VCaP (cell line): ENCODE measurements around the gene HES5.

Experiments
- H3K27ac ChIP-seq: fragments of 450-650 bp; 2 replicates; pipeline ENCODE4 v1.5.1; 2017
- TF ChIP-seq, protein P1 (sequence below): fragments of 450-650 bp; conservative IDR thresholded peaks from 2 replicates; pipeline ENCODE4 v1.5.1; 2017; ENCODE audit warnings: mild to moderate bottlenecking, moderate library complexity

The HES5 gene

DNA sequence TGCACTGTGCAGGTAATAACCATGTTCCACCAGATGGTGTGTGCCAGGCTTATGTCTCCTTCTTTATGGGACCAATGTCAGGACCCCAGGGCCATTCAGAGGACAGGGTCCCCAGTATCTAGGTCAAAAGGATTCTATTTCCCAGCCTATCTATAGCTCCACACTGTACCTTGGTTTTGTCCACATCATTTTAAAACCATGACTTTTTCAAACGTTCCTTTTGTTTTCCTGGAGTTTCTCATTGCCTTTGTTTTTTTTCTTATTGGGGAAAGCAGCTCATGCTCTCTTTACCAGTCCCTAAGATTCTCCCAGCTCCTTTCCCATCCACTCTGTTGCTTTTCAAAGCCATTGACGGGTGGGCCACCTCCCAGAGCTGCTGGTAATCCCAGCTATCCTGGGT lies 41.4 kb downstream of the HES5 start:
- H3K27ac ChIP-seq, result no peak overlapping the region
- TF ChIP-seq, protein P1, sequence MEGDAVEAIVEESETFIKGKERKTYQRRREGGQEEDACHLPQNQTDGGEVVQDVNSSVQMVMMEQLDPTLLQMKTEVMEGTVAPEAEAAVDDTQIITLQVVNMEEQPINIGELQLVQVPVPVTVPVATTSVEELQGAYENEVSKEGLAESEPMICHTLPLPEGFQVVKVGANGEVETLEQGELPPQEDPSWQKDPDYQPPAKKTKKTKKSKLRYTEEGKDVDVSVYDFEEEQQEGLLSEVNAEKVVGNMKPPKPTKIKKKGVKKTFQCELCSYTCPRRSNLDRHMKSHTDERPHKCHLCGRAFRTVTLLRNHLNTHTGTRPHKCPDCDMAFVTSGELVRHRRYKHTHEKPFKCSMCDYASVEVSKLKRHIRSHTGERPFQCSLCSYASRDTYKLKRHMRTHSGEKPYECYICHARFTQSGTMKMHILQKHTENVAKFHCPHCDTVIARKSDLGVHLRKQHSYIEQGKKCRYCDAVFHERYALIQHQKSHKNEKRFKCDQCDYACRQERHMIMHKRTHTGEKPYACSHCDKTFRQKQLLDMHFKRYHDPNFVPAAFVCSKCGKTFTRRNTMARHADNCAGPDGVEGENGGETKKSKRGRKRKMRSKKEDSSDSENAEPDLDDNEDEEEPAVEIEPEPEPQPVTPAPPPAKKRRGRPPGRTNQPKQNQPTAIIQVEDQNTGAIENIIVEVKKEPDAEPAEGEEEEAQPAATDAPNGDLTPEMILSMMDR, result no peak

DNA sequence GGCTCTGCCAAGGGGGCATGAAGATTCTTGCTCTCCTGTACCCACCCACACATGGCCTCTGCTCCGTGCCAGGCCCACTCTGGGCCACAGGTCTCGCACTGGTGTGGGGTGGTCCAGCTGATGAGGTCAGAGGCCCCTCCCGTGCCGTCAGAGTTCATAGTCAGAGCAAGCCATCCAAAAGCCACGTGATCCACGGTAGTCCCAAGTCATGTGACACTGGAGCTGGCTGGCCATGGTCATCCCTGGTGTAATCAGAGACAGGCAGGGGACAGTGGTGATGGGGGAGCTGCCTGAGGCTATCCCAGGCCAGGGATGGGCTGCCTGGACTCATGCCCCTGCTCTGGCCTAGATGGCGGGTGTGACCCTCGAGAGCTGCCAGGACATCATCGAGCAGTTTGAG lies 43.5 kb downstream of the HES5 start:
- TF ChIP-seq, protein P1, result no peak

DNA sequence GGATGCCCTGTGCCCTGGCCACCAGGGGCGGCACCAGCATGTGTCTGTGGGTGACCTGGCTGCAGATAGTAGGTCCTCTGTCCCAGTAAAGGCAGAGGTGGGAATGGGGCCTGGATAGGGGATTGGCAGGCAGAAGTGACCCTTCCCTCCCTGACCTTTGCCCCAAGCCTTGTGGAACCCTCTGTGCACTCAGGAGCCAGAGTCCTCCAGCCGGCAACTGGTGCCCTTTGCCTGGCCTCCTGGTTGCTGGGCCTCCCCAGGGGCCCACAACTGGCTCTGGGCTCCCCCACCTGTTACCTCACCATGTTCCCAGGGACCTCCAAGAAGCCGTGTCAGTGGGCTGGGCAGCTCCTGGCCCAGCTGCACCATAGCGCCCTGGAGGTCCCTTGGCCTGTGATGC lies 44.0 kb downstream of the HES5 start:
- TF ChIP-seq, protein P1, result no peak
- no peak overlapping the region for H3K27ac ChIP-seq

More for the DNA sequence above, 43.5 kb downstream of the HES5 start:
- H3K27ac ChIP-seq, result no peak overlapping the region

DNA sequence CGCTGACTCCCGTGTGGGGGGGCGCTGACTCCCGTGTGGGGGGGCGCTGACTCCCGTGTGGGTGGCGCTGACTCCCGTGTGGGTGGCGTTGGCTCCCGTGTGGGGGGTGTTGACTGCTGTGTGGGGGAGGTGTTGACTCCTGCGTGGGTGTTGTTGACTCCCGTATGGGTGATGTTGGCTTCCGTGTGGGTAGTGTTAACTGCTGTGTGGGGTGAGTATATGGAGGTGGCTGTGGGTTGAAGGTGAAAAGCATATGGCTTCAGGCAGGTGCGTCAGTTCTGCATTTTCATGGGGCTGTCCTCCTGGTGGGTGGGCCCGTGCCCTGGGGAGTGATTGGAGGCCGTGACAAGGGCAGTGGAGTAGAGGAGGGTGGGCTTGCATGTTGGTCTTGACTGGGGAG lies 46.1 kb downstream of the HES5 start:
- TF ChIP-seq, protein P1, result no peak
- H3K27ac ChIP-seq, result no peak overlapping the region

DNA sequence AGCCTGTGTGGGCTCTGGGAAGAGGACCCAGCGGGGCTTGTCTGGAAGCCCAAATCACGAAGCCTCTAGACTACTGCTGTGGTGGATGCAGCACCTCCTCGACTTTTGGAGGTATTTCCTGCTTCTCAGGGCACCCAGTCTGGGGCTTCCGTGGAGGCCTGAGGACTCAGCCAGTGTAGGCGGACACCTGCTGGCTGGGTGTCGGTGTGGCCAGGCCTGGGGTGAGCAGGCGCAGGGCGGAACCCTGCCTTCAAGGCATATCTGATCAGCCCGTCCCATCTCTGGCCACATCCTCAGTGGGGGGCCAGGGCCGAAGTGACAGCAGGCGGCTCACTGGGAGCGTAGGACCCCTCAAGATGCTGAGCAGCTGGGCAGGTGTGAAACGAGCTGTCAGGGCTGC lies 47.0 kb downstream of the HES5 start:
- TF ChIP-seq, protein P1, result no peak
- peak overlapping the region; percentile 98 for H3K27ac ChIP-seq

DNA sequence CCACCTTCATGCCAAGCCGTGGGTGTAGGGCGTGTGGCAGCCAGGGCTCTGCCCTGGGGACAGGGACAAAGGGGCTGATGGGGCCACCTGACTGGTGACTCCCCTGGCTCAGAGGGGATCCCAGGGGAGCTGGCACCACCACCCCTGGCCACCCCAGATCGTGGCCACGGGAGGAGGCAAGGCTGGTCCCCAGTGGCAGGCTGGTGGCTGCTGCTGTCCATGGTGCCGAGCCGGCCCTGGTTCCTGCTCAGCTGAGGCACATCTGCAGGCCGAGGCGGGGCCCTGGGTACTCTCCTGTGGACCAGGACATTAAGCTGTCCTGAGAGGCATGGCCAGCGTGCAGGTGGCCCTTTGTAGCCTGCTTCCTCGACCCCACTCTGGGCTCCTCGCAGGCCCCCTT lies 47.5 kb downstream of the HES5 start:
- TF ChIP-seq, protein P1, result no peak
- peak overlapping the region; percentile 98 for H3K27ac ChIP-seq

DNA sequence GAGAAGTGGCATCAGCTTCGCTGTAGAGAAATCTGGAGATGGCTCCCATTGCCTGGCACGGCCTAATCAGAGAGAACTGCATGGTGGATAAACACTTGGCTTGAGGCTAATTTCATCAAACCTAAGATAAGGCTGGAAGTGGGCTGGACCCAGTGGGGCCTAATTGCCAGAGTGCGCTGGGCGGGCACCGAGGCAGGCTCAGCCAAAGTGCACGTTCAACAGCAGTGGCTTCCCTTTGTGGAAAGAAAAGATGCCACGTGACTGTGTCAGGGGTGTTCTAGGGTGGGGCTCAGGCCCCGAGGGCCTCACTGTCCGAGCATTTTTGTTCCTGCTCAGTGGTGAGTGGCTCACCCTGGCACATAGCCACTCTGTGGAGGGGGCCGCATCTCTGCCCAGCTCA lies 48.2 kb downstream of the HES5 start:
- TF ChIP-seq, protein P1, result no peak
- H3K27ac ChIP-seq, result peak overlapping the region; percentile 98

DNA sequence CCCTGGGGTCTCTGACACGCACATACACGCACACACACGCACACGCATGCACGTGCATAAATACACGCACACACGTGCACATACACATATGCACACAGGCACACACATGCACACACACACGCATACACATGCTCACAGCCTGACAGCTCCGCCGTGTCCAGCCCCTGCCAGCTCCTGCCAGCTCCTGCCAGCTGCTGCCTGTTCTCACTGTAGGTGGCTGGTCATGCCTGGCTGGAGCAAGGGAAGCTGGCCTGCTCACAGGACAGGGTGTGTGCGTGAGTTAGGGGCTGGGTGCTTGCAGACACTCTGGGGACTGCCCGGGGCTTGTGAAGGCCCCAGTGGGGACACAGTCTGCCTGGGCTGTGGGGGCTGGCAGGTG lies 49.1 kb downstream of the HES5 start:
- peak overlapping the region; percentile 98 for H3K27ac ChIP-seq
- TF ChIP-seq, protein P1, result no peak
